OCI-LY7 (cell line): ENCODE results near the gene BMPR1B. TPM values are rescaled to one million over a fixed set of nuclear protein-coding genes. Genes with fewer than 3 reads are reported as not detected.

Experiments
- BruUV-seq: library from RNA; stranded (reverse); fragments of 400-500 nt; replicated peaks from 2 replicates; lab custom pipeline; 2021; lab: Mats Ljungman, UMichigan
- CTCF ChIA-PET: fragments of 300-600 bp; sonication (Branson Sonifier 250); formaldehyde crosslinking; loops from one replicate; lab custom pipeline; 2022; ENCODE audit warnings: antibody characterized with exemption; ENCODE audit not compliant: unreplicated experiment; lab: Charles Lee
- POLR2A ChIA-PET: fragments of 300-600 bp; sonication (Branson Sonifier 250); formaldehyde crosslinking; loops from one replicate; lab custom pipeline; 2022; ENCODE audit warnings: antibody characterized with exemption; lab: Charles Lee
- DNase-seq: peaks from one replicate; pipeline ENCODE4 v3.0.0-alpha.2; 2015; ENCODE audit warnings: low spot score
- H2AFZ ChIP-seq: fragments of 200-600 bp; sonication (generic), shearing (Covaris generic); 2 replicates; pipeline ENCODE4 v1.6.1; 2014; ENCODE audit warnings: mild to moderate bottlenecking, antibody characterized with exemption, low read length, moderate library complexity
- H3K27ac ChIP-seq: fragments of 200-600 bp; sonication (generic); 2 replicates; pipeline ENCODE4 v1.5.1; 2014; ENCODE audit warnings: mixed run types, low read depth, mild to moderate bottlenecking, moderate library complexity, low read length, inconsistent platforms; ENCODE audit not compliant: poor library complexity, severe bottlenecking
- H3K36me3 ChIP-seq: fragments of 200-600 bp; sonication (generic); 2 replicates; pipeline ENCODE4 v1.6.1; 2014; ENCODE audit warnings: mild to moderate bottlenecking, antibody characterized with exemption, low read length, moderate library complexity, mixed read lengths; ENCODE audit not compliant: insufficient read depth
- H3K4me1 ChIP-seq: fragments of 200-600 bp; sonication (generic); 2 replicates; pipeline ENCODE4 v1.5.1; 2014; ENCODE audit warnings: mild to moderate bottlenecking, low read length; ENCODE audit not compliant: insufficient read depth, poor library complexity, severe bottlenecking
- H3K4me2 ChIP-seq: fragments of 200-600 bp; sonication (generic); 2 replicates; pipeline ENCODE4 v1.6.1; 2014; ENCODE audit warnings: mild to moderate bottlenecking, low read length
- H3K4me3 ChIP-seq: fragments of 200-600 bp; sonication (generic); 2 replicates; pipeline ENCODE4 v1.5.1; 2014; ENCODE audit warnings: mild to moderate bottlenecking, low read depth, low read length; ENCODE audit not compliant: poor library complexity, severe bottlenecking
- H3K79me2 ChIP-seq: fragments of 200-600 bp; sonication (generic); 2 replicates; pipeline ENCODE4 v1.6.1; 2016; ENCODE audit warnings: low read depth, mild to moderate bottlenecking, low read length, moderate library complexity, mixed read lengths; ENCODE audit not compliant: insufficient read depth
- H3K9me2 ChIP-seq: fragments of 200-600 bp; sonication (generic); 2 replicates; pipeline ENCODE4 v1.6.1; 2016; ENCODE audit warnings: mild to moderate bottlenecking, low read length, mixed read lengths; ENCODE audit not compliant: insufficient read depth
- H3K9me3 ChIP-seq: fragments of 200-600 bp; sonication (generic); 2 replicates; pipeline ENCODE4 v1.6.1; 2014; ENCODE audit warnings: mild to moderate bottlenecking, mixed run types, low read length, mixed read lengths
- H4K20me1 ChIP-seq: fragments of 200-600 bp; sonication (generic); 2 replicates; pipeline ENCODE4 v1.6.1; 2014; ENCODE audit warnings: mild to moderate bottlenecking, antibody characterized with exemption, low read length, moderate library complexity, mixed read lengths; ENCODE audit not compliant: insufficient read depth
- EZH2phosphoT487 ChIP-seq: fragments of 200-600 bp; sonication (generic); IDR thresholded peaks from 2 replicates; pipeline ENCODE4 v1.6.1; 2018; ENCODE audit warnings: low read depth, borderline replicate concordance, mild to moderate bottlenecking, mixed run types, antibody characterized with exemption, low read length, moderate library complexity, mixed read lengths
- intact Hi-C: fragments of 100-400 bp; cut with micrococcal nuclease; formaldehyde crosslinking; loops from one replicate; pipeline ENCODE4 v1.10.0; 2022; ENCODE audit not compliant: unreplicated experiment
- total RNA-seq, 2 experiments: library from RNA; depleted of rRNA in 1 of 2; stranded (reverse); fragments of >200 nt in 1 of 2; shearing (Covaris generic) in 1 of 2; gene quantifications; 2 replicates each; pipeline ENCODE4 v1.2.3, GENCODE V29; 2014 to 2022
- TF ChIP-seq, protein P1 (sequence below): fragments of 200-600 bp; sonication (generic); conservative IDR thresholded peaks from 2 replicates; pipeline ENCODE4 v1.5.1; 2014; ENCODE audit warnings: mild to moderate bottlenecking, antibody characterized with exemption, low read length, moderate library complexity, mixed read lengths

The BMPR1B gene
- total RNA-seq, 2 experiments from 2014 or later, result not detected

DNA sequence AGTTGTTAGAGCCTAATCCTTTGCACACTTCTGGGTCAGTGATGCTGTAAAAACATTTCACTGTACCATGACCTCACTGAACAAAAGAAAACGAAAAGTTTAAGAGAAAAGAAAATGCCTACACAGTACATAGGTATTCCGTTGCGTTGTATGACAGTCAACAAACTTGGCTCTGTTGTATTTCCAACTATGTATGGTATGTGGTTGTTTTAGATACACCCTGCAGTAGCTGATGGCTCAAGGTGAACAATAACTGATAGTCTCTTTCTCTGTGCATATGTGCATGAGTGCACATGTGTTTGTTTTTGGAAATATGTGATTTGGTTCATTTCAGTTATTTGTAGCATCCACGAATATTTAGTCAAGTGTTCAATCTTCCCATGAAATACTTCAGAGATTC is 176.0 kb downstream of the BMPR1B start:
- H3K36me3 ChIP-seq, result no peaks in the 10 kb centered on the region
- H2AFZ ChIP-seq, result no peak overlapping the region
- H3K4me2 ChIP-seq, result no peak overlapping the region
- DNase-seq, result no peak
- no peaks in the 10 kb centered on the region for H3K4me1 ChIP-seq
- TF ChIP-seq, protein P1, sequence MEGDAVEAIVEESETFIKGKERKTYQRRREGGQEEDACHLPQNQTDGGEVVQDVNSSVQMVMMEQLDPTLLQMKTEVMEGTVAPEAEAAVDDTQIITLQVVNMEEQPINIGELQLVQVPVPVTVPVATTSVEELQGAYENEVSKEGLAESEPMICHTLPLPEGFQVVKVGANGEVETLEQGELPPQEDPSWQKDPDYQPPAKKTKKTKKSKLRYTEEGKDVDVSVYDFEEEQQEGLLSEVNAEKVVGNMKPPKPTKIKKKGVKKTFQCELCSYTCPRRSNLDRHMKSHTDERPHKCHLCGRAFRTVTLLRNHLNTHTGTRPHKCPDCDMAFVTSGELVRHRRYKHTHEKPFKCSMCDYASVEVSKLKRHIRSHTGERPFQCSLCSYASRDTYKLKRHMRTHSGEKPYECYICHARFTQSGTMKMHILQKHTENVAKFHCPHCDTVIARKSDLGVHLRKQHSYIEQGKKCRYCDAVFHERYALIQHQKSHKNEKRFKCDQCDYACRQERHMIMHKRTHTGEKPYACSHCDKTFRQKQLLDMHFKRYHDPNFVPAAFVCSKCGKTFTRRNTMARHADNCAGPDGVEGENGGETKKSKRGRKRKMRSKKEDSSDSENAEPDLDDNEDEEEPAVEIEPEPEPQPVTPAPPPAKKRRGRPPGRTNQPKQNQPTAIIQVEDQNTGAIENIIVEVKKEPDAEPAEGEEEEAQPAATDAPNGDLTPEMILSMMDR, result no peak
- TF ChIP-seq EZH2phosphoT487, result no peak
- no peaks in the 10 kb centered on the region for H3K9me2 ChIP-seq
- intact Hi-C loops, result no loop called here
- no peaks in the 10 kb centered on the region for H3K79me2 ChIP-seq
- H3K9me3 ChIP-seq, result no peaks in the 10 kb centered on the region
- ChIA-PET CTCF (interaction anchor here (0.6 kb wide), 1 partner anchor 1888 kb away, joined by 3 read pairs; no protein-coding TSS in a partner anchor), POLR2A (interaction anchor here (0.6 kb wide), 1 partner anchor 1496 kb away, joined by 3 read pairs; no protein-coding TSS in a partner anchor)
- H3K27ac ChIP-seq, result no peak overlapping the region
- H3K4me3 ChIP-seq, result no peak overlapping the region
- H4K20me1 ChIP-seq, result no peaks in the 10 kb centered on the region
- BruUV-seq, result no TSS peak

DNA sequence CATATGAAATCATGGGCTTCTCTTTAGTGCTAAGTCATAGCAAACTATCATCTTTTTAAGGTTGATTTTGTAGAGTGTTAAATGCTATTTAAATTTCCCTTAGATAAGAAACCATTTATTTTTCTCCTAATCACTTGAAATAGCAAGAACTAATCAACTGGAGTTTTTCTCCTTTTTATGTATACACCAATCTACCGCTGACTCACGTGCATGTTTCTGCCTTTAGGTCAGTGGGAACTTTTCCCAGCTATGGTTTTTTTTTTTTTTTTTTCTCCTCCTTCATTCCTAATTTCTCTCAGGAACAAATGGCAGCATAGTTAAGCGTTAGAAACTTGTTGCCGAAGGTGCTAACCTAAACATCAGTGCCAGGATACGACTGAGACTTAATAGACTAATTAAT is 176.4 kb downstream of the BMPR1B start:
- no peaks in the 10 kb centered on the region for H4K20me1 ChIP-seq
- intact Hi-C loops, result no loop called here
- no peaks in the 10 kb centered on the region for H3K36me3 ChIP-seq
- ChIA-PET POLR2A (interaction anchor here (0.6 kb wide), 1 partner anchor 1496 kb away, joined by 3 read pairs; no protein-coding TSS in a partner anchor), CTCF (interaction anchor here (0.6 kb wide), 1 partner anchor 1888 kb away, joined by 3 read pairs; no protein-coding TSS in a partner anchor)
- H3K4me2 ChIP-seq, result no peak overlapping the region
- no peaks in the 10 kb centered on the region for H3K79me2 ChIP-seq
- no peak overlapping the region for H3K27ac ChIP-seq
- H3K9me2 ChIP-seq, result no peaks in the 10 kb centered on the region
- DNase-seq, result no peak
- H3K4me1 ChIP-seq, result no peaks in the 10 kb centered on the region
- TF ChIP-seq EZH2phosphoT487, result no peak
- TF ChIP-seq, protein P1, result no peak
- no peaks in the 10 kb centered on the region for H3K9me3 ChIP-seq
- H2AFZ ChIP-seq, result no peak overlapping the region
- no TSS peak for BruUV-seq
- no peak overlapping the region for H3K4me3 ChIP-seq

DNA sequence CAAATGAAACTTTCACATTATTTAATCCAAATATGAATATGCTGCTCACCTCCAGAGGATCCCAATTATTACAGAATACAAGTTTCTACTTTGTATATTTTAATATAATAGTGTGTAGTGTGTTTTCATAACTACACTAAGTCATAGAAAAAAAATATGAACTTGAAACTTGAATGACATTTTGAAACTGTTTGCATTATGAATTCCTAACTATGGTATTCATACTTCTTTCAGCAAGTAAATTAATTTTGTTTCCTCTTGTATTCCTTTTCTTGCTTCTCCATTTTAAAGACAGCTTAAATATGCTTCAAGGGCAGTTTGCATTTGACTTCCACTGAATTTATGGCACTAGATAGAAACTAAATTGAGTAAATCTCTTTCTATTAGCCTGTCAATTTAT is 177.1 kb downstream of the BMPR1B start:
- CTCF ChIA-PET, result no interaction called here
- Histone ChIP-seq H3K9me2 (no peaks in the 10 kb centered on the region), H3K4me1 (no peaks in the 10 kb centered on the region), H4K20me1 (no peaks in the 10 kb centered on the region), H3K4me3 (no peak overlapping the region), H3K36me3 (no peaks in the 10 kb centered on the region), H3K9me3 (no peaks in the 10 kb centered on the region), H3K4me2 (no peak overlapping the region), H3K27ac (no peak overlapping the region), H3K79me2 (no peaks in the 10 kb centered on the region), H2AFZ (no peak overlapping the region)
- intact Hi-C loops, result no loop called here
- BruUV-seq, result no TSS peak
- DNase-seq, result no peak
- POLR2A ChIA-PET, result no interaction called here
- no peak for TF ChIP-seq EZH2phosphoT487
- TF ChIP-seq, protein P1, result no peak
